Epithelial cell of esophagus (primary cell): ENCODE measurements around the gene PXMP2.

Experiments
- DNase-seq: peaks from one replicate; pipeline ENCODE4 v3.0.0; 2010; ENCODE audit warnings: low read depth
- H3K4me3 ChIP-seq: 2 replicates; pipeline ENCODE4 v1.5.1; 2011; ENCODE audit warnings: mild to moderate bottlenecking, low read length, control low read depth
- TF ChIP-seq, protein P1 (sequence below): IDR thresholded peaks from 2 replicates; pipeline ENCODE4 v1.5.1; 2011; ENCODE audit warnings: low read depth, mild to moderate bottlenecking, low read length, control low read depth, inconsistent platforms; ENCODE audit not compliant: insufficient read depth; ENCODE audit errors: missing control alignments

PXMP2 gene

GRCh38 chr12:132710405-132711079 is 23.2 kb downstream of the PXMP2 start, which contains the start of gene PGAM5:
Gene PGAM5 (plus strand): TSS chr12:132710842. CDS start chr12:132710877, 35 bp downstream.
- DNase-seq, result peak; percentile 95
- H3K4me3 ChIP-seq, result peak within 1 kb of the TSS; percentile 72
- TF ChIP-seq, protein P1, sequence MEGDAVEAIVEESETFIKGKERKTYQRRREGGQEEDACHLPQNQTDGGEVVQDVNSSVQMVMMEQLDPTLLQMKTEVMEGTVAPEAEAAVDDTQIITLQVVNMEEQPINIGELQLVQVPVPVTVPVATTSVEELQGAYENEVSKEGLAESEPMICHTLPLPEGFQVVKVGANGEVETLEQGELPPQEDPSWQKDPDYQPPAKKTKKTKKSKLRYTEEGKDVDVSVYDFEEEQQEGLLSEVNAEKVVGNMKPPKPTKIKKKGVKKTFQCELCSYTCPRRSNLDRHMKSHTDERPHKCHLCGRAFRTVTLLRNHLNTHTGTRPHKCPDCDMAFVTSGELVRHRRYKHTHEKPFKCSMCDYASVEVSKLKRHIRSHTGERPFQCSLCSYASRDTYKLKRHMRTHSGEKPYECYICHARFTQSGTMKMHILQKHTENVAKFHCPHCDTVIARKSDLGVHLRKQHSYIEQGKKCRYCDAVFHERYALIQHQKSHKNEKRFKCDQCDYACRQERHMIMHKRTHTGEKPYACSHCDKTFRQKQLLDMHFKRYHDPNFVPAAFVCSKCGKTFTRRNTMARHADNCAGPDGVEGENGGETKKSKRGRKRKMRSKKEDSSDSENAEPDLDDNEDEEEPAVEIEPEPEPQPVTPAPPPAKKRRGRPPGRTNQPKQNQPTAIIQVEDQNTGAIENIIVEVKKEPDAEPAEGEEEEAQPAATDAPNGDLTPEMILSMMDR, result no peak

DNA sequence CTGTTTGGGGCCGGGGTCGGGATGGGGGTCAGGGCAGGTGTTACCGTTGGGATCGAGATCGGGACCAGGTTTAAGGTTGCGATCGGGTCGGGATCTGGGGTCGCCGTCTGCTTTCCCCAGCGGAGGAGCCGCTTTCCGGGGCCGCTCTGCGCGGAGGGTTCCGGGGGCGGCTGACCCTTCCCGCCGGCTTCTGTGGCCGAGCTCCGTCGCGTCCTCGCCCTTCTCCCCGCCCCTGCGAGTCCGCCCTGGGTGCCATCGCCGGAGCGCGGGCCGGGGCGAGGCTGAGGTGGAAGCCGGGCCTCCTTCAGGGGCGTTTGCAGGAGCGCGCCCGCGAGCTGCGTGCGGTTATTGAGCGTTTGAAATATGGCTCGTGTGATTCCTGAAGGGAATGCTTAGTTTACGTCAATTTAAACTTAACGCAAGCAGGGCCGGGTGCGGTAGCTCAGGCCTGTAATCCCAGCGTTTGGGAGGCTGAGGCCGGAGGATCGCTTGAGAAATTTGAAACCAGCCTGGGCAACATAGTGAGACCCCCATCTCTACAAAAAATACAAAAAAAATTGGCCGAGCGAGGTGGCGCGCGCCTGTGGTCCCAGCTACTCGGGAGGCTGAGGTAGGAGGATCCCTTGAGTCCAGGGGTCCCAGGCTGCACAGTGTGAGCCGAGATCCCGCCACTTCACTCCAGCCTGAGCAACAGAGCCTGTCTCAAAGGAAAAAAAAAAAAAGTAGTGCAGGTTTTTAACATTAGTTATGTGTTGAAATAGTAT is 23.9 kb downstream of the PXMP2 start:
- peak overlapping the region; percentile 72 for H3K4me3 ChIP-seq
- TF ChIP-seq, protein P1, result no peak
- DNase-seq, result peak; percentile 39

GRCh38 chr12:132713123-132713522 is 25.7 kb downstream of the PXMP2 start:
- DNase-seq, result peak; percentile 95
- TF ChIP-seq, protein P1, result no peak
- H3K4me3 ChIP-seq, result no peak overlapping the region

DNA sequence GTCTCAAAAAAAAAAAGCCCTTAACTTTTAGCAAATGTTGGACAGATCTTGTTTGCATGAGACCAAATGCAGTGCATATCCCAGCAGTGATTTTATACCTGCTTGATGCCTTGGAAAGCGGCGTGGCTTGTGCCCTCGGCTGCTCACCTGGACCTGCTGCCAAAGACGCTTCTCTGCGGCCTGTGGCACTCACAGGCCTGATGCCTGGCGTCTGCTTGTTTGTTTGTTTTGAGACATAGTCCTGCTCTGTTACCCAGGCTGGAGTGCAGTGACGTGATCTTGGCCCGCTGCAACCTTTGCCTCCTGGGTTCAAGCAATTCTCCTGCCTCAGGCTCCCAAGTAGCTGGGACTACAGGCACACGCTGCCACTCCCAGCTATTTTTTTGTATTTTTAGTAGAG is 28.5 kb downstream of the PXMP2 start:
- TF ChIP-seq, protein P1, result no peak
- no peak overlapping the region for H3K4me3 ChIP-seq
- no peak for DNase-seq

DNA sequence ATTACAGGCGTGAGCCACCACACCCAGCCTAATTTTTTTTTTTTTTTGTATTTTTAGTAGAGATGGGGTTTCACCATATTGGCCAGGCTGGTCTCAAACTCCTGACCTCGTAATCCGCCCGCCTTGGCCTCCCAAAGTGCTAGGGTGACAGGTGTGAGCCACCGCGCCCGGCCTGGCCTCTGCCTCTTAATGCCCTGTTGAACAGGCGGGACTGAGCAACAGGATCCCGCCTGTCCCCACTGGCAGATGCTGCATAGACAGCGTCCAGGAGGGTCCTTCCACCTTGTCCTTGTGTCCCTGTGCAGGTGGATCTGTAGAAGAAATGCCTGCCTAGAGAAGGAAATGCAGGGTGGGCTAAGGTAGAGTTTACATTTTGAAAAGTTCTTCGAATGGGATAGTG is 29.0 kb downstream of the PXMP2 start:
- H3K4me3 ChIP-seq, result no peak overlapping the region
- no peak for DNase-seq
- TF ChIP-seq, protein P1, result no peak

DNA sequence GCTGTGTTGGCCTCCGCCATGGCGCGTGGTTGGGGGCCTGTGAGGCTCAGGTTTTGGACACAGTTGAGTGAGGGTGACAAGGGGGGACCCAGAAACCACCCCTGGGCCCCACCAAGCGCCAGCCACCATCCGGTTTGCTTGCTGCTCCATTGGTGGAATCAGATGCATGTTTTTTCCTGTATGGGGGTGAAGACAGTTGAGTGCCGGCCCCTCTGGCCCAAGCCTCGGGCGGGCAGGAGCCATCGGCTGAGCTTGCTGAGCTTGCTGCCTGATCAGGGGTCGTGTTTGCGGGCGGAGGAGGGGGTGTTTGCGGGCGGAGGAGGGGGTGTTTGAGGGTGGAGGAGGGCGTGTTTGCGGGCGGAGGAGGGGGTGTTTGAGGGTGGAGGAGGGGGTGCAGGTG is 29.6 kb downstream of the PXMP2 start:
- H3K4me3 ChIP-seq, result no peak overlapping the region
- no peak for DNase-seq
- TF ChIP-seq, protein P1, result no peak
